Measurements from ENCODE around the gene C12orf75.

C12orf75 gene

DNA sequence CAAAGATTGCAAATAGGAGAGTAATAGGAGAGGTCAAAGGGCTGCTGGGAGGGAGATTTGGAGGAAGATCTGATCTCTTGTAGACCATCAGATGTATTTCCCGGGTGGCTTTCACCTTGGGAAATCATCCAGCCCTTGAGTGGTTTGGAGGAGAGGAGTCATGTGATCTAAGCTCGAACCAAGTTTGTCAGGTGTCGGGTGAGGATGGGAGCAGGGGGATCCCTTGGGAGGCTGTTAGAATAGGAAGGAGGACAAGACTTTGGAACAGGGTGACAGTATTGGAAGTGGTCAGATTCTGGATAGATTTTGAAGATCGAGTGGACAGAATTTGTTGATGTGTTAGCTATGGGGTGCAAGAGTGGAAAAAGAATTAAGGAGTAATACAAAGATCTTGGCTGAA is 46.6 kb downstream of the C12orf75 start:
- no peaks in the 10 kb centered on the region for H3K36me3 ChIP-seq (ENCODE audit: control insufficient read depth, insufficient read depth, low read length)

DNA sequence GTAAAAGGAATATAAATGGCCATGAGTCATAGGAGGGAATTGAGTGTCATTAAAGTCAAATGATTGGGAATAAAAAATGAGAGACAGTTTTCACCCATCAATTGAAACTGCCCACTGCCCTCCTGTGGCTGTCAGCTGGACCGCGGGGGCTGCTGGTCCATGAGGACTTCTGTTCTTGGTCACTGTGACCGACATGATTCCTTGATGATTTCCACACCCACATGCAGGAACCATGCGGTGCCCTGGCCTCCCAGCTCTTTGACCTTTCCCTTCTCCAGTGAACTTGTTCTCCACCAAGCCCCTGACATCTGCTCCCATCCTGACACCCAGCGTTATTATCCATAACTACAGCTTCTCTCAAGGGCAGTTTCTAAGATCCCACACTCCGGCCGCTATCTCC is 48.4 kb downstream of the C12orf75 start:
- no peak overlapping the region for H3K9ac ChIP-seq (ENCODE audit: low read depth, low read length)

More for the DNA sequence above, 46.6 kb downstream of the C12orf75 start:
- Histone ChIP-seq H3K27me3 (ENCODE audit: control insufficient read depth, insufficient read depth, low read length) (no peaks in the 10 kb centered on the region), H3K4me3 (ENCODE audit: low read depth, low read length) (no peak overlapping the region), H3K9me3 (ENCODE audit: control insufficient read depth, insufficient read depth, low read length) (no peaks in the 10 kb centered on the region), H3K4me1 (ENCODE audit: control insufficient read depth, insufficient read depth, low read length) (peaks cover 5% of the 10 kb centered on the region; the same call in 1 of the 2 replicates), H3K27ac (ENCODE audit: low read depth, low read length) (no peak overlapping the region), H3K9ac (ENCODE audit: low read depth, low read length) (no peak overlapping the region)

DNA sequence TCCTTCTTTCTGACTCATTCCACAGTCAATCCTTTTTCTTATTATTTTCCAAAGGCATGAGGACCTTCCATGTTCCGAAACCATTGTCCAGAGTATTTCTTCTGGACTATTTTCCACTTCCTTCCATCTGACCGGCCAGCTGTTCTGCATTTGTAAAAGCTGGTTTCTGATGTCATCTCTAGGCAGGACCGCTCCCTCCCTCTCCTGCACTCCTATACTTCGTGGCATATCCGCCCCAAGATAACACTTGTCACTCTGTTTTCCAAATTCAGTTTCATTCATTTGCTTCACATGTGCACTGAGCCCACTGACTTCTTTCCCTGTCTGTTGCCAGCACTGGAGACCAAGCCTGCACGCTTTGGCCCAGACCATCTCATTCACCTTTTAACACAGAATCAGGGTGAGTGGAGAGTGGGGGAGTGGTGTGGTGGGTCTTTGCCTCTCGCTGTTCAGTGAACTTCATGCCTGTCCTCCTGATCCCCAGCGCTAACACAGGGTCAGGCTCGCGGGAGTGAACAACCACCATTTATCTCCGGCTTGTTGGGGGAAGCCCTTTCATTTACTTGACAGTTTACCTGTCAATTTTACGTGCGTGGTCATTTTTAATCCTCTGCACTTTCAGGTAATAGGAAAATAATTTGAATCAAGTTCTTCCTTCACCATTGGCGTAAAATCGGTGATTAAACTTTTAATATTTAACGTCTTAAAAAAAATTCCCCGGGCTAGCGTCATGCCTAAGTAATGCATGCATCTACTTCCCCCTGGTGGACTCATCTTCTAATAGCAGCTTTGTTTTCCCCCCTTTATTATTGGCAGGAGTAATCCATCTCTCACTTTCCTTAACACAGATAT is 52.5 kb downstream of the C12orf75 start:
- H3K36me3 ChIP-seq (ENCODE audit: control insufficient read depth, insufficient read depth, low read length) = no peaks in the 10 kb centered on the region
- H3K27ac ChIP-seq (ENCODE audit: low read depth, low read length) = no peak overlapping the region
- peaks cover 8% of the 10 kb centered on the region; the same call in 1 of the 2 replicates for H3K4me1 ChIP-seq (ENCODE audit: control insufficient read depth, insufficient read depth, low read length)
- H3K9ac ChIP-seq (ENCODE audit: low read depth, low read length) = no peak overlapping the region
- no peaks in the 10 kb centered on the region for H3K27me3 ChIP-seq (ENCODE audit: control insufficient read depth, insufficient read depth, low read length)
- no peaks in the 10 kb centered on the region for H3K9me3 ChIP-seq (ENCODE audit: control insufficient read depth, insufficient read depth, low read length)
- 0 out of 2 replicates have a peak overlapping the region, but pooled peaks have one; percentile 40 for H3K4me3 ChIP-seq (ENCODE audit: low read depth, low read length)

More for the DNA sequence above, 48.4 kb downstream of the C12orf75 start:
- Histone ChIP-seq H3K9me3 (ENCODE audit: control insufficient read depth, insufficient read depth, low read length) (no peaks in the 10 kb centered on the region), H3K27ac (ENCODE audit: low read depth, low read length) (no peak overlapping the region), H3K4me3 (ENCODE audit: low read depth, low read length) (no peak overlapping the region), H3K4me1 (ENCODE audit: control insufficient read depth, insufficient read depth, low read length) (peaks cover 8% of the 10 kb centered on the region; the same call in 1 of the 2 replicates), H3K36me3 (ENCODE audit: control insufficient read depth, insufficient read depth, low read length) (no peaks in the 10 kb centered on the region), H3K27me3 (ENCODE audit: control insufficient read depth, insufficient read depth, low read length) (no peaks in the 10 kb centered on the region)

DNA sequence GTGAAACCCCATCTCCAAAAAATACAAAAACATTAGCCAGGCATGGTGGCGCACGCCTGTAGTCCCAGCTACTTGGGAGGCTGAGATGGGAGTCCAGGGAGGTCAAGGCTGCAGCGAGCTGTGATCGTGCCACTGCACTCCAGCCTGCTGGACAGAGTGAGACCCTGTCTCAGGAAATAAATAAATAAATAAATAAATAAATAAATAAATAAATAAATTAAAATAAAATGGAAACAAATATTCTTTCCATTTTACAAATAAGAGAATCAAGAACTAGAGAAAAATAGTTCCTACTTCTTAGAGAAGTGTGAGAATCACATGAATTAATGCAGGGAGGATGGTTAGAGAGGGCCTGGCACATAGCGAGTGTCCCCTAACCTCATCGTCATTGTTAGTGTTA is 53.7 kb downstream of the C12orf75 start:
- Histone ChIP-seq H3K27ac (ENCODE audit: low read depth, low read length) (no peak overlapping the region), H3K9ac (ENCODE audit: low read depth, low read length) (no peak overlapping the region), H3K4me1 (ENCODE audit: control insufficient read depth, insufficient read depth, low read length) (peaks cover 8% of the 10 kb centered on the region; the same call in 1 of the 2 replicates), H3K36me3 (ENCODE audit: control insufficient read depth, insufficient read depth, low read length) (no peaks in the 10 kb centered on the region), H3K9me3 (ENCODE audit: control insufficient read depth, insufficient read depth, low read length) (no peaks in the 10 kb centered on the region), H3K27me3 (ENCODE audit: control insufficient read depth, insufficient read depth, low read length) (no peaks in the 10 kb centered on the region), H3K4me3 (ENCODE audit: low read depth, low read length) (no peak overlapping the region)

DNA sequence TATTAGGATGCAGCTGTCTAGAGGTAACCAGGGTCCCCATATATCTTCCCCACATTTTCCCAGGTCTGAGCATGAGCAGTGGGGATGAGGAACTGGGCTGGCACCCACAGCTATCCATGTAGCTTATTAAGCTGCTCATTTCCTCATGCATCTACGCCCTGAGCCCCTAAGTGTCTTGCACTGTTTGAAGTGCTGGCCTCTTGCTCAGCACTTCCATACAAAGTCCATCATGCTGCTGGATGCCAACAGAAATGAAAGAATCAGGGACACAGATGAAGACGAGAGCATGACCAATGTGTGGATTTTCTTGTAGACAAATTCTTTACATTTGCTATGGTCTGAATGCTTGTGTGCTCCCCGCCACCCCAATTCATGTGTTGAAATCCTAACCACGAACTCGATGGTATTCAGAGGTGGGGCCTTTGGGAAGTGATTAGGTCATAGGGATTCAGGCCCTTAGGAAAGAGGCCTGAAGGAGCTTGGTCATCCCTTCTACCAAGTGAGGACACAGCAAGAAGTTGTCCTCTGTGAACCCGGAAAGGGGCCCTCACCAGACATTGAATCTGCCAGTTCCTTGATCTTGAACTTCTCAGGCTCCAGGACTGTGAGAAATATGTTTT is 54.5 kb downstream of the C12orf75 start:
- no peaks in the 10 kb centered on the region for H3K9me3 ChIP-seq (ENCODE audit: control insufficient read depth, insufficient read depth, low read length)
- H3K27ac ChIP-seq (ENCODE audit: low read depth, low read length) = no peak overlapping the region
- H3K36me3 ChIP-seq (ENCODE audit: control insufficient read depth, insufficient read depth, low read length) = no peaks in the 10 kb centered on the region
- peaks cover 8% of the 10 kb centered on the region; the same call in 1 of the 2 replicates for H3K4me1 ChIP-seq (ENCODE audit: control insufficient read depth, insufficient read depth, low read length)
- H3K27me3 ChIP-seq (ENCODE audit: control insufficient read depth, insufficient read depth, low read length) = no peaks in the 10 kb centered on the region
- no peak overlapping the region for H3K4me3 ChIP-seq (ENCODE audit: low read depth, low read length)
- H3K9ac ChIP-seq (ENCODE audit: low read depth, low read length) = no peak overlapping the region

DNA sequence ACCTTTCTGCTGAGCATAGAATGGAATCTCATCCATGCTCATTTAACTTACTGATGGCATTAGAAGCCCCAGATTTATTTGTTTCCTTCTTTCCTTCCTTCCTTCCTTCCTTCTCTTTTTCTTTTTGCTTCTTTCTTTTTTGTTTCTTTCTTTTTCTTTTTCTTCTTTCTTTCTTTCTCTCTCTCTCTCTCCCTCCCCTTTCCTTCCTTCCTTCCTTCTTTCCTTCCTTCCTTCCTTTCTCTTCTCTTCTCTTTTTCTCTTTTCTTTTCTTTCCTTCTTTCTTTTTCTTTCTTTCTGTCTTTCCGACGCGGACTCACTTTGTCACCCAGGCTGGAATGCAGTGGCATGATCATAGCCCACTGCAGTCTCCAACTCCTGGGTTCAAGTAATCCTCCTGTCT is 55.9 kb downstream of the C12orf75 start:
- Histone ChIP-seq H3K36me3 (ENCODE audit: control insufficient read depth, insufficient read depth, low read length) (no peaks in the 10 kb centered on the region), H3K4me1 (ENCODE audit: control insufficient read depth, insufficient read depth, low read length) (peaks cover 5% of the 10 kb centered on the region; the same call in 1 of the 2 replicates), H3K27me3 (ENCODE audit: control insufficient read depth, insufficient read depth, low read length) (no peaks in the 10 kb centered on the region)

DNA sequence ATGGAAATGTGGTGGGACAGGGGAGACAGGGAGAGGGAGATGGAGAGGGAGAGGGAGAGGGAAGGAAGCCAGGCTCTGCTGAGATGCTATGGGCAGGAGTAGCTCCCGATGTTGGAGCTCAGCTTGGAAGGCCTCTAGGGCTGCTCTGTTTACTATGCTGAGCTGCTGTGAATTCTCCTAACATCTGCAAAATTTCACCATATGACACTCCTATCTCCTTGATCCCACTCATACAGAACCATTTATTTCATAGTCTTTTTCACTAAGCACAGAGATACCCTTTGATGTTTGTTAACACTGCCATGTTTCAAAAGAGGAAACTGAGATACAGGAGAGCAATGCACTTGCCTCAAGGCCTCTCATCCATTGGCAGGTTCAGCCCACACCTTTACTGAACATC is 60.7 kb downstream of the C12orf75 start:
- no peaks in the 10 kb centered on the region for H3K36me3 ChIP-seq (ENCODE audit: control insufficient read depth, insufficient read depth, low read length)
- no peaks in the 10 kb centered on the region for H3K4me1 ChIP-seq (ENCODE audit: control insufficient read depth, insufficient read depth, low read length)
- H3K9ac ChIP-seq (ENCODE audit: low read depth, low read length) = no peak overlapping the region
- H3K27ac ChIP-seq (ENCODE audit: low read depth, low read length) = no peak overlapping the region
- no peaks in the 10 kb centered on the region for H3K9me3 ChIP-seq (ENCODE audit: control insufficient read depth, insufficient read depth, low read length)
- H3K4me3 ChIP-seq (ENCODE audit: low read depth, low read length) = no peak overlapping the region
- H3K27me3 ChIP-seq (ENCODE audit: control insufficient read depth, insufficient read depth, low read length) = no peaks in the 10 kb centered on the region

More for the DNA sequence above, 55.9 kb downstream of the C12orf75 start:
- H3K4me3 ChIP-seq (ENCODE audit: low read depth, low read length) = no peak overlapping the region
- no peak overlapping the region for H3K27ac ChIP-seq (ENCODE audit: low read depth, low read length)
- H3K9ac ChIP-seq (ENCODE audit: low read depth, low read length) = no peak overlapping the region
- no peaks in the 10 kb centered on the region for H3K9me3 ChIP-seq (ENCODE audit: control insufficient read depth, insufficient read depth, low read length)

DNA sequence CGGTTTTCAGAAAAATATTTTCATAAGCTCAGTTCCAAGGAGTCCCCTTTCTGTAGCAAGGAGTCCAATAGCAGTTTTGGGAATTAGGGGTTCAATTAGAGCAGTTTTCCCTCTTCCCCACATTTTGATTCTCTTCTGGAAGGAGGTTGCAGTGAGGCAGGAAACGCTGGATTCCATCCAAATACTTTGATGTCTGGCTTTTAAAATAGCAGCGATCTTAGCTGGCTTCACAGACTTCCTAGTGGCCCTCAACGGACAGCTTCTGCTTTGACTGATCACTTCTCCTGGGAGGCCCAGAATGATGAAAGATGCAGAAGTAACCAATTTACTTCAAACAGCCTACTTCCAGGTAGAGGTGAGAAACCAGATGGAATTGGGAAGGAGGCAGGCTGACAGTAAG is 63.1 kb downstream of the C12orf75 start:
- Histone ChIP-seq H3K27me3 (ENCODE audit: control insufficient read depth, insufficient read depth, low read length) (no peaks in the 10 kb centered on the region), H3K4me1 (ENCODE audit: control insufficient read depth, insufficient read depth, low read length) (no peaks in the 10 kb centered on the region), H3K27ac (ENCODE audit: low read depth, low read length) (no peak overlapping the region), H3K4me3 (ENCODE audit: low read depth, low read length) (no peak overlapping the region), H3K9me3 (ENCODE audit: control insufficient read depth, insufficient read depth, low read length) (no peaks in the 10 kb centered on the region), H3K9ac (ENCODE audit: low read depth, low read length) (no peak overlapping the region), H3K36me3 (ENCODE audit: control insufficient read depth, insufficient read depth, low read length) (no peaks in the 10 kb centered on the region)

DNA sequence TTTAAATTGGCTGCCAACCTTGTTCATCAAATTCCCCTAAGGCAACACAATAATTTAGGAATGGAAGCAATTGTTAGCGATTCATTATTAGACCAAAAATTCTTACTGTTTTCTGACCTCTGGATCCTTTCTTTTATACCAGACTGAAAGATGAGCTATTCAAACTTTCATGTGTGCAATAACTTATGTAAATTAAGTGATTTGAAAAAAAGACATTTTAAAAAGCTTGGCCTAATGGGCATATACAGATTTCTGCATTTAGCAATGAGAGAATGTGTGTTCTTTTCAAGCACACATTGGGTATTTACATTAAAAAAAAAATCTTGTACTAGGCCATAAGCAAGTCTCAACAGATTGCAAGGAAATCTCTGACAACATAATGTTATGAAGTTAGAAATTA is 65.5 kb downstream of the C12orf75 start:
- H3K27me3 ChIP-seq (ENCODE audit: control insufficient read depth, insufficient read depth, low read length) = no peaks in the 10 kb centered on the region
- no peak overlapping the region for H3K4me3 ChIP-seq (ENCODE audit: low read depth, low read length)
- H3K4me1 ChIP-seq (ENCODE audit: control insufficient read depth, insufficient read depth, low read length) = no peaks in the 10 kb centered on the region
- H3K9ac ChIP-seq (ENCODE audit: low read depth, low read length) = no peak overlapping the region
- H3K9me3 ChIP-seq (ENCODE audit: control insufficient read depth, insufficient read depth, low read length) = no peaks in the 10 kb centered on the region
- no peak overlapping the region for H3K27ac ChIP-seq (ENCODE audit: low read depth, low read length)
- H3K36me3 ChIP-seq (ENCODE audit: control insufficient read depth, insufficient read depth, low read length) = no peaks in the 10 kb centered on the region

DNA sequence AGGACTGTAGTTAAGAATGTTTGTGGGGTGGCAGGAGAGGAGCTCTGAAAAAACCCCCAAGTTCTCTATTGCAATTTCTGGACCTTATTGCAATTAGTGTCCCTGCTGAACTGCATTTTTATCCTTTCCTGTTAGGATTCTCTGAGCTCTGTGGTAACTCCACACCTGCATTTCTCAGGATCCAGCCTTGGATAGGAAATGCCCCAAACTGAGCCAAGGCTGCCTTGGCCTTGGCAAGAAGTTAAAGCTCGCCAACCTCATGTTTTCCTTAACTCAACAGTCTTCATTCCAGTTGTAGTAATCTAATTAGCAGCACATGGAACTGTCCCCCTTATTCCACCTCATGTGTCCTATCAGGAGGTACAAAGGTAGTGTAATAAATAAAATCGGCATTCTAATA is 66.5 kb downstream of the C12orf75 start:
- no peak overlapping the region for H3K9ac ChIP-seq (ENCODE audit: low read depth, low read length)
- H3K4me3 ChIP-seq (ENCODE audit: low read depth, low read length) = no peak overlapping the region
- H3K36me3 ChIP-seq (ENCODE audit: control insufficient read depth, insufficient read depth, low read length) = no peaks in the 10 kb centered on the region
- no peaks in the 10 kb centered on the region for H3K27me3 ChIP-seq (ENCODE audit: control insufficient read depth, insufficient read depth, low read length)
- no peak overlapping the region for H3K27ac ChIP-seq (ENCODE audit: low read depth, low read length)
- H3K4me1 ChIP-seq (ENCODE audit: control insufficient read depth, insufficient read depth, low read length) = no peaks in the 10 kb centered on the region
- no peaks in the 10 kb centered on the region for H3K9me3 ChIP-seq (ENCODE audit: control insufficient read depth, insufficient read depth, low read length)

DNA sequence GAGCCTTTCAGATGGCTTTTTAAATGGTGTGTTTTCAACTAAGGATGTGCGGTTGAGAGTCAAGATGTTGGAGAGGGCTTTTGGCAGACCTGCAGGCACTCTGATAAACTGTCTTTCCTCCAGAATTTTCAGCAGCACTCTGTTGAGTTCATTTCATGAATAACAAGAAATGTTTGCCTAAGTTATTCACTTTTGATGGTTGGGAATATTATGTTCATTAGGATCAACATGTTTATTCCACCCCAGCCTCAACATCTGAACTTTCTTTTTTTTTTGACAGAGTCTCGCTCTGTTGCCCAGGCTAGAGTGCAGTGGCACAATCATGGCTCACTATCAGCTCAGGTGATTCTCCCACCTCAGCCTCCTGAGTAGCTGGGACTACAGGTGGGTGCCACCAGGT is 68.4 kb downstream of the C12orf75 start:
- H3K4me3 ChIP-seq (ENCODE audit: low read depth, low read length) = no peak overlapping the region
- H3K9ac ChIP-seq (ENCODE audit: low read depth, low read length) = no peak overlapping the region
- no peak overlapping the region for H3K27ac ChIP-seq (ENCODE audit: low read depth, low read length)
- no peaks in the 10 kb centered on the region for H3K27me3 ChIP-seq (ENCODE audit: control insufficient read depth, insufficient read depth, low read length)
- H3K36me3 ChIP-seq (ENCODE audit: control insufficient read depth, insufficient read depth, low read length) = no peaks in the 10 kb centered on the region
- no peaks in the 10 kb centered on the region for H3K9me3 ChIP-seq (ENCODE audit: control insufficient read depth, insufficient read depth, low read length)
- H3K4me1 ChIP-seq (ENCODE audit: control insufficient read depth, insufficient read depth, low read length) = no peaks in the 10 kb centered on the region
